IMR-90 (cell line): ENCODE data around the gene RENBP. TPM values are rescaled to one million over a fixed set of nuclear protein-coding genes. Genes with fewer than 3 reads are reported as not detected.

Experiments used
- ATAC-seq: fragments of 200-7000 bp; cut with Tn5 transposase; 2 replicates; pipeline ENCODE4 v1.9.1; 2020; ENCODE audit warnings: low read depth, mild to moderate bottlenecking, moderate library complexity
- BruUV-seq: library from RNA; stranded (reverse); fragments of 400-500 nt; replicated peaks from 2 replicates; lab custom pipeline; 2021; lab: Mats Ljungman, UMichigan
- CTCF ChIA-PET: fragments of 300-600 bp; formaldehyde crosslinking; extraction: SDS; loops from one replicate; lab custom pipeline; 2021; ENCODE audit warnings: antibody characterized with exemption; lab: Yijun Ruan, JAX
- POLR2A ChIA-PET: fragments of 300-600 bp; sonication (Branson Sonifier 250); formaldehyde crosslinking; loops from one replicate; lab custom pipeline; 2022; ENCODE audit warnings: antibody characterized with exemption; ENCODE audit not compliant: unreplicated experiment; lab: Charles Lee
- DNase-seq: peaks from one replicate; pipeline ENCODE4 v3.0.0; 2013
- H2AFZ ChIP-seq: replicated peaks from 2 replicates; pipeline ENCODE3; 2013; ENCODE audit warnings: low read length, mild to moderate bottlenecking; ENCODE audit not compliant: poor library complexity
- H2AK5ac ChIP-seq: 2 replicates; pipeline ENCODE4 v1.6.1; 2013; ENCODE audit warnings: low read depth, low read length, inconsistent platforms
- H2AK9ac ChIP-seq: replicated peaks from 2 replicates; pipeline ENCODE3; 2013; ENCODE audit warnings: mild to moderate bottlenecking, low read depth, low read length, moderate library complexity; ENCODE audit not compliant: poor library complexity
- H2BK120ac ChIP-seq: 2 replicates; pipeline ENCODE4 v1.6.1; 2013; ENCODE audit warnings: low read depth, low read length, inconsistent platforms
- H2BK15ac ChIP-seq: 3 replicates; pipeline ENCODE4 v1.6.1; 2013; ENCODE audit warnings: low read depth, low read length, inconsistent platforms
- H2BK20ac ChIP-seq: 2 replicates; pipeline ENCODE4 v1.6.1; 2013; ENCODE audit warnings: low read depth, mild to moderate bottlenecking, inconsistent platforms, low read length, moderate library complexity
- H2BK5ac ChIP-seq: 2 replicates; pipeline ENCODE4 v1.6.1; 2013; ENCODE audit warnings: mild to moderate bottlenecking, low read depth, low read length, inconsistent platforms; ENCODE audit not compliant: poor library complexity, severe bottlenecking
- H3K14ac ChIP-seq: replicated peaks from 2 replicates; pipeline ENCODE4 v1.6.1; 2013; ENCODE audit warnings: low read depth, low read length, inconsistent platforms
- H3K18ac ChIP-seq: 2 replicates; pipeline ENCODE4 v1.6.1; 2013; ENCODE audit warnings: low read depth, low read length, control low read depth
- H3K23ac ChIP-seq: 2 replicates; pipeline ENCODE4 v1.6.1; 2013; ENCODE audit warnings: low read depth, low read length, inconsistent platforms
- H3K27ac ChIP-seq: 2 replicates; pipeline ENCODE4 v1.5.1; 2013; ENCODE audit warnings: mild to moderate bottlenecking, control low read depth, low read length; ENCODE audit not compliant: insufficient read depth
- H3K27me3 ChIP-seq: 2 replicates; pipeline ENCODE4 v1.6.1; 2013; ENCODE audit warnings: low read length; ENCODE audit not compliant: control insufficient read depth, insufficient read depth
- H3K36me3 ChIP-seq: 2 replicates; pipeline ENCODE4 v1.6.1; 2013; ENCODE audit warnings: low read length, mixed read lengths; ENCODE audit not compliant: control insufficient read depth, insufficient read depth
- H3K4ac ChIP-seq: 2 replicates; pipeline ENCODE4 v1.6.1; 2013; ENCODE audit warnings: low read depth, low read length, inconsistent platforms
- H3K4me1 ChIP-seq: 2 replicates; pipeline ENCODE4 v1.6.1; 2013; ENCODE audit warnings: low read length, mixed read lengths; ENCODE audit not compliant: control insufficient read depth, insufficient read depth
- H3K4me2 ChIP-seq: 2 replicates; pipeline ENCODE4 v1.6.1; 2013; ENCODE audit warnings: low read depth, mild to moderate bottlenecking, control low read depth, low read length, moderate library complexity
- H3K4me3 ChIP-seq: 2 replicates; pipeline ENCODE4 v1.5.1; 2013; ENCODE audit warnings: low read depth, mild to moderate bottlenecking, control low read depth, low read length, moderate library complexity; ENCODE audit not compliant: insufficient read depth
- H3K56ac ChIP-seq: 2 replicates; pipeline ENCODE4 v1.6.1; 2013; ENCODE audit warnings: low read length, inconsistent platforms; ENCODE audit not compliant: insufficient read depth; ENCODE audit errors: extremely low read depth
- H3K79me1 ChIP-seq, 2 experiments: 2 replicates each; pipeline ENCODE4 v1.6.1; 2013; ENCODE audit warnings: low read length in 2 of 2, inconsistent platforms in 1 of 2, low read depth in 1 of 2
- H3K9ac ChIP-seq: 2 replicates; pipeline ENCODE4 v1.6.1; 2013; ENCODE audit warnings: low read depth, low read length, control low read depth
- H3K9me1 ChIP-seq: 2 replicates; pipeline ENCODE4 v1.6.1; 2013; ENCODE audit warnings: low read length, inconsistent platforms; ENCODE audit not compliant: insufficient read depth
- H3K9me3 ChIP-seq: 2 replicates; pipeline ENCODE4 v1.6.1; 2013; ENCODE audit warnings: low read length; ENCODE audit not compliant: control insufficient read depth, insufficient read depth
- H4K20me1 ChIP-seq: 2 replicates; pipeline ENCODE4 v1.6.1; 2013; ENCODE audit warnings: low read length, inconsistent platforms; ENCODE audit not compliant: insufficient read depth
- H4K5ac ChIP-seq: 2 replicates; pipeline ENCODE4 v1.6.1; 2013; ENCODE audit warnings: mild to moderate bottlenecking, low read depth, low read length, control low read depth
- H4K8ac ChIP-seq, 2 experiments: 2 replicates each; pipeline ENCODE4 v1.6.1; 2013; ENCODE audit warnings: low read depth in 2 of 2, low read length in 2 of 2, control low read depth in 1 of 2, inconsistent platforms in 1 of 2
- H4K91ac ChIP-seq: 2 replicates; pipeline ENCODE4 v1.6.1; 2013; ENCODE audit warnings: low read depth, low read length, inconsistent platforms; ENCODE audit not compliant: insufficient read depth
- CEBPB ChIP-seq: IDR thresholded peaks from 2 replicates; pipeline ENCODE4 v1.6.1; 2012; ENCODE audit warnings: low read depth, low read length, improper control_type of control experiment
- CHD1 ChIP-seq: IDR thresholded peaks from 2 replicates; pipeline ENCODE4 v1.6.1; 2012; ENCODE audit warnings: low read depth, low read length, improper control_type of control experiment
- FOS ChIP-seq: fragments of 150-350 bp; IDR thresholded peaks from 2 replicates; pipeline ENCODE4 v1.6.1; 2016; ENCODE audit warnings: low read depth, low read length
- MAFK ChIP-seq: IDR thresholded peaks from 2 replicates; pipeline ENCODE4 v1.6.1; 2012; ENCODE audit warnings: low read depth, low read length, improper control_type of control experiment
- MAZ ChIP-seq: IDR thresholded peaks from 2 replicates; pipeline ENCODE4 v1.6.1; 2012; ENCODE audit warnings: low read depth, mild to moderate bottlenecking, low read length, improper control_type of control experiment, moderate library complexity, borderline replicate concordance
- MXI1 ChIP-seq: IDR thresholded peaks from 2 replicates; pipeline ENCODE4 v1.6.1; 2012; ENCODE audit warnings: low read depth, mild to moderate bottlenecking, low read length, moderate library complexity, borderline replicate concordance
- POLR2A ChIP-seq: IDR thresholded peaks from 2 replicates; pipeline ENCODE4 v1.6.1; 2012; ENCODE audit warnings: mild to moderate bottlenecking, low read depth, low read length
- RAD21 ChIP-seq: IDR thresholded peaks from 2 replicates; pipeline ENCODE4 v1.6.1; 2012; ENCODE audit warnings: low read length, improper control_type of control experiment
- SMC3 ChIP-seq: fragments of 150-350 bp; IDR thresholded peaks from 2 replicates; pipeline ENCODE4 v1.6.1; 2016; ENCODE audit warnings: low read depth, mild to moderate bottlenecking, antibody characterized with exemption, low read length, moderate library complexity
- USF2 ChIP-seq: fragments of 150-350 bp; IDR thresholded peaks from 2 replicates; pipeline ENCODE4 v1.6.1; 2017; ENCODE audit warnings: mild to moderate bottlenecking, antibody characterized with exemption, low read length, low read depth
- WGBS, 2 experiments: methylation state at CpG; one replicate each; pipeline versions ENCODE4 v1.1.5 to v1.1.7; 2013; ENCODE audit warnings: missing lambda C conversion rate in 2 of 2; ENCODE audit not compliant: insufficient read length in 1 of 2; ENCODE audit errors: extremely low coverage in 2 of 2; 5-methylcytosine and 5-hydroxymethylcytosine counted together
- dilution Hi-C: fragments of 300-500 bp; cut with HindIII; formaldehyde crosslinking; loops from one replicate; pipeline ENCODE4 v1.14.3; 2018; ENCODE audit warnings: low sequenced_read_pairs; ENCODE audit not compliant: unreplicated experiment
- in situ Hi-C: fragments of 300-500 bp; cut with MboI; formaldehyde crosslinking; loops from 3 replicates; pipeline ENCODE4 v1.14.3; 2019; ENCODE audit warnings: low sequenced_read_pairs, inconsistent platforms, mixed read lengths
- intact Hi-C: fragments of 100-400 bp; cut with micrococcal nuclease; formaldehyde crosslinking; loops from 2 replicates; pipeline ENCODE4 v1.10.0; 2022
- polyA plus RNA-seq, 3 experiments: library from polyadenylated mRNA; depleted of rRNA; stranded (reverse); fragments of >200 nt; gene quantifications; 2 replicates each; pipeline ENCODE4 v1.2.3, GENCODE V29; 2012; ENCODE audit warnings: low replicate concordance in 1 of 3
- total RNA-seq: library from RNA; depleted of rRNA; stranded (reverse); fragments of >200 nt; gene quantifications from 2 replicates; pipeline ENCODE4 v1.2.3, GENCODE V29; 2012
- TF ChIP-seq, protein P1 (sequence below): fragments of 150-350 bp; IDR thresholded peaks from 2 replicates; pipeline ENCODE4 v1.6.1; 2016; ENCODE audit warnings: low read depth, mild to moderate bottlenecking, low read length, moderate library complexity, borderline replicate concordance

Gene RENBP
- total and polyA plus RNA-seq, 2 of the 4 experiments (the other 2 are of a cell fraction) = 0.15 to 0.18 TPM

DNA sequence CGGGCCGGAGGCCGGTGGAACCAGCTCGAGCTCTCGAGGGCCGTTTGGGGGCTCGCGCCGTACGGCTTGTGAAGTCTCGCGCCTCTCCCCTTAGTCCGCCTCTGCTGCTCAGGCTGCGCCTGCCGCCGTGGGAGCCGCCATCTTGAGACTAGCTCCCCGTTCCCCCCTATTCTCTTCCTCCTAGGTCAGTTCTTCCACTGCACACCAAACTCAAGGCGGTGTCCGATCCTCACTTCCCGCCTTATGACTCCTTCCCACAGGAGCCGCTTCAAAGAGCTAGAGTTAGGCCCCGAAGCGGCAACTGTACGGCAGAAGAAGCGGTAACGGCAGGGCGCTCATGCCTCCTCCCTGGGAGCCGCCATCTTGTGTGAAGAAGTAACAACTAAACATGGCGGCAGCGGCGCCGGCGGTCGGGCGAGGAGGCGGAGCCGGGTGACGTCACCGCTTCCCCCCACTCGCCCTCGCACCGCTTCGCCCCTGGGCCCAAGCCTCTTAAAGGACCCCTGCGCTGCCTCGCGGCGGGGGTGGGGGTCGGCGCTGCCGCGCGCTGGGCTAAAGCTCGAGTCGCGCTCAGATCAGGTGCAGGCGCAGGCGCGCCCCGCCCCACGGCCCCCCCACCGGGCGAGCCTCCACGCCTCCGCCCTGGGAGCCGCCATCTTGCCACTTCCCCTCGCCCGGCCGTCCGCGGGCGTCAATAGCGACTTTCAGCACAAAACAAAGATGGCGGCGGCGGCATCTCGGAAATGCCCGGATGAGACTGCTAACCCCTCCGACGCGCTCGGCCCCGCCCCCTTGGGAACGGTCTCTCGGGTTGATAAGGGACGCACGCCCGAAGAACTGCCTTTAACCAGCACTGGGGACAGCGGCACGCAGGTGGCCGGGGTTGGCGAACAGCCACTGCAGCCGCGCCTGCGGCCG, 27.3 kb upstream of the RENBP start, which contains the start of gene HCFC1 (continued):
- TF ChIP-seq SMC3 (no peak), MAFK (no peak), MXI1 (peak; percentile 57; the same call in 1 of the 2 replicates)

DNA sequence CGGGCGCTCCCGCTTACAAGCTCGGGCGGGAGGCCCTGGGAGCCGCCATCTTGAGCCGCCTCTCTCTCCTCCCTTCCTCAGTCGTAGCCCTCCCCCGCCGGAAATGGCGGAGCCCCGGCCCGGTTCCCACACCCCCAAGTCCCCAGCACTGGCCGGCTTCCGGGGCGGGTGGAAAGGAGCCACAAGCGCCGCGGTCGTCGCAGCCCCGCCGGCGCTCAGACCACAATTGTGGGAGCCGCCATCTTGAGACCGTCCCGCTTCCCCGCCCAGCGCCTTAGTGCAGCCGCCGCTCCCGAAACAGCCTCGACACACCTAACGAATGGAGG, 26.6 kb upstream of the RENBP start:
- intact Hi-C loops (loop anchor here (2.0 kb wide), 1 partner anchor 76 kb away; no protein-coding TSS in a partner anchor), dilution Hi-C loops (no loop called here), in situ Hi-C loops (no loop called here)
- Histone ChIP-seq H2BK5ac (peak overlapping the region; percentile 99), H2AFZ (peak overlapping the region; percentile 99), H2BK120ac (peak overlapping the region; percentile 93), H4K91ac (peak overlapping the region; percentile 100), H3K4me1 (peaks cover 24% of the 10 kb centered on the region), H3K4me3 (peak overlapping the region; percentile 96), H3K56ac (peak overlapping the region; percentile 99), H3K36me3 (no peaks in the 10 kb centered on the region), H3K18ac (peak overlapping the region; percentile 85), H3K14ac (peak overlapping the region; percentile 100), H3K9me1 (peaks cover 12% of the 10 kb centered on the region; the same call in 1 of the 2 replicates), H4K8ac (peak overlapping the region; percentile 95 to 99; a peak in 3 of 4 replicates), H4K20me1 (peaks cover 47% of the 10 kb centered on the region), H2BK15ac (peak overlapping the region; percentile 83; the same call in 1 of the 3 replicates), H3K27me3 (no peaks in the 10 kb centered on the region), H3K9ac (peak overlapping the region; percentile 99), H2AK9ac (peak overlapping the region; percentile 100), H3K4ac (peak overlapping the region; percentile 99), H3K4me2 (peak overlapping the region; percentile 93), H3K27ac (peak overlapping the region; percentile 100), H3K79me1 (peaks cover 14 to 33% of the 10 kb centered on the region in 2 experiments; a peak in 2 of 4 replicates), H3K23ac (peak overlapping the region; percentile 99), H3K9me3 (no peaks in the 10 kb centered on the region), H2BK20ac (no peak overlapping the region), H2AK5ac (peak overlapping the region; percentile 100), H4K5ac (peak overlapping the region; percentile 96)
- CTCF ChIA-PET = no interaction called here
- DNase-seq = peak; percentile 84
- peak; percentile 46 for ATAC-seq
- WGBS, 2 experiments = 9% methylated on average over 16 of the region's 34 CpGs; no CpG with 5 or more reads in 1 of the 2 experiments
- TSS peak; percentile 67 for BruUV-seq
- POLR2A ChIA-PET = interaction anchor here (0.5 to 0.6 kb wide), 3 partner anchors 46 to 357 kb away, joined by 3 to 13 read pairs (median 6); no protein-coding TSS in a partner anchor
- TF ChIP-seq FOS = no peak
- TF ChIP-seq CEBPB = no peak
- TF ChIP-seq MAFK = no peak
- TF ChIP-seq, protein P1, sequence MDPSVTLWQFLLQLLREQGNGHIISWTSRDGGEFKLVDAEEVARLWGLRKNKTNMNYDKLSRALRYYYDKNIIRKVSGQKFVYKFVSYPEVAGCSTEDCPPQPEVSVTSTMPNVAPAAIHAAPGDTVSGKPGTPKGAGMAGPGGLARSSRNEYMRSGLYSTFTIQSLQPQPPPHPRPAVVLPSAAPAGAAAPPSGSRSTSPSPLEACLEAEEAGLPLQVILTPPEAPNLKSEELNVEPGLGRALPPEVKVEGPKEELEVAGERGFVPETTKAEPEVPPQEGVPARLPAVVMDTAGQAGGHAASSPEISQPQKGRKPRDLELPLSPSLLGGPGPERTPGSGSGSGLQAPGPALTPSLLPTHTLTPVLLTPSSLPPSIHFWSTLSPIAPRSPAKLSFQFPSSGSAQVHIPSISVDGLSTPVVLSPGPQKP = no peak
- TF ChIP-seq POLR2A = peak; percentile 82
- TF ChIP-seq USF2 = no peak
- no peak for TF ChIP-seq RAD21
- no peak for TF ChIP-seq CHD1
- peak; percentile 71; the same call in 1 of the 2 replicates for TF ChIP-seq MAZ
